Measurements from ENCODE around the gene AIDA.

GRCh38 chr1:222691016-222691415 is 21.3 kb downstream of the AIDA start:
- no peak for TF ChIP-seq CTCF (conservative IDR thresholded peaks at IDR 0.05; ENCODE audit: low read depth, low read length)
- no peak for TF ChIP-seq EZH2 (IDR thresholded peaks at IDR 0.05; ENCODE audit: borderline replicate concordance, low read depth, low read length, poor library complexity, severe bottlenecking)
